MM.1S (cell line): Measurements from ENCODE around the gene GABRG3.

Experiments used
- EZH2phosphoT487 ChIP-seq: fragments of 300-600 bp; sonication (generic); IDR thresholded peaks from 2 replicates; pipeline ENCODE4 v1.6.1; 2018; ENCODE audit warnings: antibody characterized with exemption, low read length
- TF ChIP-seq, protein P1 (sequence below): fragments of 300-600 bp; sonication (generic); IDR thresholded peaks from 2 replicates; pipeline ENCODE4 v1.5.1; 2016; ENCODE audit warnings: antibody characterized with exemption, low read length, mixed read lengths

DNA sequence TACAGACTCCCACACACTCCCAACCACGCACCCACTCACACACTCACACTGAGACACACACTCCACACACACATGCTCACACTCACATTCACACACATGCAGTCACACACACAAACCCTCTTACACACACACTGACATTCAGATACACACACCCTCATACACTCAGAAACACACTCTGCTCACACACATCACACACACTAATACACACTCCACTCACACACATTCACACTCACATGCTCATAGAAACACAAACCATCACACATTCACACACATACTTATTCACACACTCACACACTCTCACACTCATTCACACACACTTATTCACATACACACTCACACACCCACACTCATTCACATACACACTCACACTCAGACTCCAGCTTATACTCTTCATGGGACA lies 618.8 kb downstream of the GABRG3 start:
- TF ChIP-seq, protein P1, sequence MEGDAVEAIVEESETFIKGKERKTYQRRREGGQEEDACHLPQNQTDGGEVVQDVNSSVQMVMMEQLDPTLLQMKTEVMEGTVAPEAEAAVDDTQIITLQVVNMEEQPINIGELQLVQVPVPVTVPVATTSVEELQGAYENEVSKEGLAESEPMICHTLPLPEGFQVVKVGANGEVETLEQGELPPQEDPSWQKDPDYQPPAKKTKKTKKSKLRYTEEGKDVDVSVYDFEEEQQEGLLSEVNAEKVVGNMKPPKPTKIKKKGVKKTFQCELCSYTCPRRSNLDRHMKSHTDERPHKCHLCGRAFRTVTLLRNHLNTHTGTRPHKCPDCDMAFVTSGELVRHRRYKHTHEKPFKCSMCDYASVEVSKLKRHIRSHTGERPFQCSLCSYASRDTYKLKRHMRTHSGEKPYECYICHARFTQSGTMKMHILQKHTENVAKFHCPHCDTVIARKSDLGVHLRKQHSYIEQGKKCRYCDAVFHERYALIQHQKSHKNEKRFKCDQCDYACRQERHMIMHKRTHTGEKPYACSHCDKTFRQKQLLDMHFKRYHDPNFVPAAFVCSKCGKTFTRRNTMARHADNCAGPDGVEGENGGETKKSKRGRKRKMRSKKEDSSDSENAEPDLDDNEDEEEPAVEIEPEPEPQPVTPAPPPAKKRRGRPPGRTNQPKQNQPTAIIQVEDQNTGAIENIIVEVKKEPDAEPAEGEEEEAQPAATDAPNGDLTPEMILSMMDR, result no peak
- no peak for TF ChIP-seq EZH2phosphoT487
